K562 (cell line): ENCODE results near the gene RAB43. TPM values are rescaled to one million over a fixed set of nuclear protein-coding genes. Genes with fewer than 3 reads are reported as not detected.

Source experiments
- ATAC-seq: fragments of 200-7000 bp; cut with Tn5 transposase; 3 replicates; pipeline ENCODE4 v1.9.1; 2020; ENCODE audit warnings: moderate library complexity
- BruUV-seq: library from RNA; stranded (reverse); fragments of 400-500 nt; replicated peaks from 2 replicates; lab custom pipeline; 2021; lab: Mats Ljungman, UMichigan
- CTCF ChIA-PET: fragments of 300-600 bp; formaldehyde crosslinking; extraction: SDS; loops from one replicate; lab custom pipeline; 2021; ENCODE audit warnings: low intra/inter-chr PET ratio; lab: Yijun Ruan, JAX
- POLR2A ChIA-PET: fragments of 300-600, 350-650 bp; sonication (Branson Sonifier 250); formaldehyde crosslinking; extraction: SDS; loops from one replicate; lab custom pipeline; 2021; ENCODE audit warnings: antibody characterized with exemption, inconsistent platforms; lab: Yijun Ruan, JAX
- DNase-seq, 4 experiments: peaks; one replicate each; pipeline versions ENCODE4 v3.0.0 to v3.0.0-alpha.2; 2011 to 2018; ENCODE audit warnings: low spot score in 3 of 4, mixed read lengths in 3 of 4; ENCODE audit errors: extremely low read depth in 1 of 4
- FAIRE-seq: peaks from 2 replicates; lab custom pipeline; 2011; peaks lifted over from hg19 to GRCh38; lab: Jason Lieb, UNC
- H2AFZ ChIP-seq: 2 replicates; pipeline ENCODE4 v1.6.0; 2011; ENCODE audit warnings: low read depth, low read length, control low read depth, inconsistent platforms
- H3K27ac ChIP-seq: fragments of 200-600 bp; 3 replicates; pipeline ENCODE4 v1.8.0; 2011; ENCODE audit warnings: low read depth, mild to moderate bottlenecking, control low read depth, inconsistent platforms, low read length, moderate library complexity, mixed read lengths; ENCODE audit errors: extremely low read depth
- H3K27me3 ChIP-seq, 2 experiments: fragments of 300-600 bp in 1 of 2; 2 replicates in 1 of 2; 3 replicates in 1 of 2; pipeline versions ENCODE4 v1.6.0 to v1.8.0; 2011; ENCODE audit warnings: inconsistent platforms in 2 of 2, low read length in 2 of 2, mild to moderate bottlenecking in 1 of 2, mixed read lengths in 1 of 2, moderate library complexity in 1 of 2; ENCODE audit not compliant: control insufficient read depth in 2 of 2, insufficient read depth in 2 of 2
- H3K36me3 ChIP-seq: fragments of 300-600 bp; 3 replicates; pipeline ENCODE4 v1.8.0; 2011; ENCODE audit warnings: mild to moderate bottlenecking, low read length, inconsistent platforms; ENCODE audit not compliant: control insufficient read depth, insufficient read depth
- H3K4me1 ChIP-seq, 2 experiments: fragments of 200-600 bp in 1 of 2; replicated peaks in 1 of 2; 2 replicates in 1 of 2; 3 replicates in 1 of 2; pipeline versions ENCODE4 v1.5.1 to v1.8.0; 2011; ENCODE audit warnings: inconsistent platforms in 2 of 2, low read length in 2 of 2, mild to moderate bottlenecking in 1 of 2, mixed read lengths in 1 of 2, moderate library complexity in 1 of 2; ENCODE audit not compliant: control insufficient read depth in 2 of 2, insufficient read depth in 2 of 2
- H3K4me2 ChIP-seq: 2 replicates; pipeline ENCODE4 v1.6.1; 2011; ENCODE audit warnings: low read length, control low read depth, inconsistent platforms, mixed read lengths; ENCODE audit not compliant: insufficient read depth
- H3K4me3 ChIP-seq: fragments of 200-600 bp; sonication (generic), shearing (Covaris generic); 2 replicates; pipeline ENCODE4 v1.5.1; 2016; ENCODE audit warnings: control low read depth, inconsistent platforms
- H3K79me2 ChIP-seq: fragments of 200-600 bp; 3 replicates; pipeline ENCODE4 v1.8.0; 2011; ENCODE audit warnings: low read length, inconsistent platforms; ENCODE audit not compliant: control insufficient read depth, insufficient read depth
- H3K9ac ChIP-seq, 2 experiments: 2 replicates each; pipeline versions ENCODE4 v1.6.0 to v1.6.1; 2011; ENCODE audit warnings: low read depth in 2 of 2, low read length in 2 of 2, control low read depth in 1 of 2, inconsistent platforms in 1 of 2, mild to moderate bottlenecking in 1 of 2, mixed read lengths in 1 of 2; ENCODE audit not compliant: insufficient read depth in 1 of 2
- H3K9me1 ChIP-seq: one replicate; pipeline ENCODE4 v1.6.0; 2011; ENCODE audit warnings: inconsistent platforms, mild to moderate bottlenecking, low read length, moderate library complexity; ENCODE audit not compliant: control insufficient read depth, insufficient read depth
- H3K9me3 ChIP-seq: replicated peaks from 2 replicates; pipeline ENCODE4 v1.5.1; 2011; ENCODE audit warnings: low read depth, low read length, inconsistent platforms; ENCODE audit not compliant: control insufficient read depth, insufficient read depth
- H4K20me1 ChIP-seq: replicated peaks from 2 replicates; pipeline ENCODE4 v1.6.1; 2011; ENCODE audit warnings: low read length, inconsistent platforms, mixed read lengths; ENCODE audit not compliant: control insufficient read depth, insufficient read depth
- ARNT ChIP-seq, 2 experiments: fragments of 450-650 bp; IDR thresholded peaks; 2 replicates each; pipeline ENCODE4 v1.6.1; 2016; ENCODE audit warnings: mild to moderate bottlenecking in 1 of 2
- BCOR ChIP-seq: fragments of 450-650 bp; IDR thresholded peaks from 2 replicates; pipeline ENCODE4 v1.6.1; 2016
- BRF1 ChIP-seq: IDR thresholded peaks from 3 replicates; pipeline ENCODE4 v1.6.1; 2011; ENCODE audit warnings: borderline replicate concordance, mild to moderate bottlenecking; ENCODE audit not compliant: insufficient read length; ENCODE audit errors: extremely low read depth
- FUS ChIP-seq: fragments of 200-400 bp; formaldehyde crosslinking; optimal IDR thresholded peaks from 2 replicates; pipeline ENCODE3; 2017; ENCODE audit warnings: low read depth, low read length
- GABPB2 ChIP-seq: fragments of 250-450 bp; sonication (Bioruptor Pico); conservative IDR thresholded peaks from 2 replicates; pipeline ENCODE4 v1.5.1; 2021; ENCODE audit warnings: mild to moderate bottlenecking
- HNRNPK ChIP-seq: fragments of 200-400 bp; formaldehyde crosslinking; IDR thresholded peaks from one replicate; pipeline ENCODE4 v1.6.1; 2018; ENCODE audit warnings: mild to moderate bottlenecking, low read depth, low read length; ENCODE audit not compliant: poor library complexity, severe bottlenecking
- KLF13 ChIP-seq: fragments of 450-650 bp; IDR thresholded peaks from 2 replicates; pipeline ENCODE4 v1.6.1; 2016; ENCODE audit warnings: missing genetic modification characterization, low read depth, mild to moderate bottlenecking, missing compliant biosample characterization, moderate library complexity, borderline replicate concordance
- SETDB1 ChIP-seq: IDR thresholded peaks from one replicate; pipeline ENCODE4 v1.6.1; 2012; ENCODE audit warnings: low read length, control low read depth, inconsistent platforms
- SNIP1 ChIP-seq: fragments of 450-650 bp; IDR thresholded peaks from 2 replicates; pipeline ENCODE4 v1.7.1; 2017; ENCODE audit warnings: low read depth, mild to moderate bottlenecking
- ZNF311 ChIP-seq: fragments of 250-450 bp; sonication (Bioruptor Pico); IDR thresholded peaks from 2 replicates; pipeline ENCODE4 v1.4.0; 2020; ENCODE audit warnings: mild to moderate bottlenecking, moderate library complexity
- ZNF444 ChIP-seq: fragments of 250-450 bp; sonication (Bioruptor Pico); IDR thresholded peaks from 2 replicates; pipeline ENCODE4 v1.4.0; 2020; ENCODE audit warnings: mild to moderate bottlenecking, moderate library complexity
- WGBS: fragments of 100-300 bp; shearing (Covaris generic); methylation state at CpG from one replicate; pipeline ENCODE4 v1.1.6; 2016; ENCODE audit warnings: low coverage, mixed read lengths; ENCODE audit not compliant: insufficient coverage; ENCODE audit errors: missing lambda C conversion rate; 5-methylcytosine and 5-hydroxymethylcytosine counted together
- in situ Hi-C: fragments of 300-500 bp; cut with MboI; formaldehyde crosslinking; loops from 4 replicates; pipeline ENCODE4 v1.15.0; 2018; ENCODE audit warnings: inconsistent platforms, mixed read lengths
- intact Hi-C: fragments of 100-400 bp; cut with micrococcal nuclease; formaldehyde crosslinking; loops from 2 replicates; pipeline ENCODE4 v1.14.2; 2022
- polyA plus RNA-seq, 8 experiments: library from polyadenylated mRNA; depleted of rRNA in 4 of 8; stranded (reverse) in 5 of 8; unstranded in 3 of 8; fragments of >200 nt; fragmentation: Nextera tagmentation in 2 of 8; fragmentation: Illumina TruSeq in 1 of 8; extraction: Ambion mirVana in 2 of 8; extraction: Trizol in 1 of 8; gene quantifications; 2 replicates each; pipeline versions ENCODE4 v1.2.1 to v1.2.3, GENCODE V29; 2011 to 2014; ENCODE audit warnings: inconsistent platforms in 1 of 8, missing spikeins in 1 of 8
- total RNA-seq, 7 experiments: library from RNA; depleted of rRNA in 6 of 7; stranded (reverse); fragments of >200 nt in 6 of 7; fragmentation: Illumina TruSeq in 2 of 7; extraction: Trizol in 2 of 7; gene quantifications; 2 replicates each; pipeline versions ENCODE4 v1.2.1 to v1.2.3, GENCODE V29; 2011 to 2021; ENCODE audit warnings: low replicate concordance in 1 of 7
- TF ChIP-seq, protein P1 (sequence below): sonication (generic); formaldehyde crosslinking; IDR thresholded peaks from 2 replicates; pipeline ENCODE4 v1.8.0; 2022; ENCODE audit warnings: missing genetic modification reagents, mild to moderate bottlenecking, borderline replicate concordance

The RAB43 gene
- total and polyA plus RNA-seq, 9 of the 15 experiments (the other 6 are each of a cell fraction or from before 2014, with no cell fraction given), result 0.04 to 6.8 (median 1.7) TPM; not detected in 2

DNA sequence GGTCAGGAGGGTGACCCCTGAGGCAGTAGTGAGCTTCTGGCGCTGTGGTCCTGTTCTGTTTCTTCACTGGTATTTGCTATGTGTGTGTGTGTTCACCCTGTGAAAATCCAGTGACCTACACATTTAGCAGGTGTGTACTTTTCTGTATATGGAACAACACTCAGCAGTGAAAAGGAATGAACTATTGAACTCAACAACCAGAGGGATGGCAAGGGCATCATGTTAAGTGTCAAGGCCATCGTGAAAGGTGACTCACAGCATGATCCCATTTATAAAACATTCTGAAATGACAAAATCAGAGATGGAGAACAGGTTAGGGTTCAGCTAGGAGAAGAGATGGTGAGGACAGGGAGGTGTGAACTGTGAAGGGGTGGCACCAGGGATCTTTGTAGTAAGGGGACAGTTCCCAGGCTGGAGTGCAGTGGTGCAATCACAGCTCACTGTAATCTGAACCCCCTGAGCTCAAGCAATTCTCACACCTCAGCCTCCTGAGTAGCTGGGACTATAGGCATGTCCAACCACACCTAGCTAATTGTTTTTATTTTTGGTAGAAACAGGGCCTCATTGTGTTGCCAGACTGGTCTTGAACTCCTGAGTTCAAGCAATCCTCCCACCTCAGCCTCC lies 10.0 kb upstream of the RAB43 start:
- in situ Hi-C loops, result no loop called here
- 72% methylated on average over 2 of the region's 2 CpGs for WGBS
- no peaks in the 10 kb centered on the region for H3K9me1 ChIP-seq
- H4K20me1 ChIP-seq, result no peaks in the 10 kb centered on the region
- TF ChIP-seq KLF13 (tag) (no peak), FUS (no peak), BRF1 (no peak), ARNT (IDR thresholded peaks at IDR 0.05) (no peak), SETDB1 (no peak), SNIP1 (no peak), ZNF444 (no peak), HNRNPK (no peak), BCOR (no peak), ZNF311 (no peak), GABPB2 (CRISPR knock-in tag) (no peak)
- TF ChIP-seq, protein P1, sequence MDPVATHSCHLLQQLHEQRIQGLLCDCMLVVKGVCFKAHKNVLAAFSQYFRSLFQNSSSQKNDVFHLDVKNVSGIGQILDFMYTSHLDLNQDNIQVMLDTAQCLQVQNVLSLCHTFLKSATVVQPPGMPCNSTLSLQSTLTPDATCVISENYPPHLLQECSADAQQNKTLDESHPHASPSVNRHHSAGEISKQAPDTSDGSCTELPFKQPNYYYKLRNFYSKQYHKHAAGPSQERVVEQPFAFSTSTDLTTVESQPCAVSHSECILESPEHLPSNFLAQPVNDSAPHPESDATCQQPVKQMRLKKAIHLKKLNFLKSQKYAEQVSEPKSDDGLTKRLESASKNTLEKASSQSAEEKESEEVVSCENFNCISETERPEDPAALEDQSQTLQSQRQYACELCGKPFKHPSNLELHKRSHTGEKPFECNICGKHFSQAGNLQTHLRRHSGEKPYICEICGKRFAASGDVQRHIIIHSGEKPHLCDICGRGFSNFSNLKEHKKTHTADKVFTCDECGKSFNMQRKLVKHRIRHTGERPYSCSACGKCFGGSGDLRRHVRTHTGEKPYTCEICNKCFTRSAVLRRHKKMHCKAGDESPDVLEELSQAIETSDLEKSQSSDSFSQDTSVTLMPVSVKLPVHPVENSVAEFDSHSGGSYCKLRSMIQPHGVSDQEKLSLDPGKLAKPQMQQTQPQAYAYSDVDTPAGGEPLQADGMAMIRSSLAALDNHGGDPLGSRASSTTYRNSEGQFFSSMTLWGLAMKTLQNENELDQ (CRISPR knock-in tag), result no peak
- TF ChIP-seq, all 486 proteins: peak for 0
- H3K27me3 ChIP-seq, result no peaks in the 10 kb centered on the region
- no peak overlapping the region for H3K27ac ChIP-seq
- POLR2A ChIA-PET, result interaction anchor here (0.5 to 1.5 kb wide), 4 partner anchors 8 to 860 kb away, joined by 3 to 5 read pairs (median 3); partner anchors contain the start of gene RAB43
- H2AFZ ChIP-seq, result no peak overlapping the region
- H3K9me3 ChIP-seq, result no peaks in the 10 kb centered on the region
- H3K4me1 ChIP-seq, result peaks cover 0 to 7% of the 10 kb centered on the region in 2 experiments; a peak in 2 of 5 replicates
- no peak overlapping the region for H3K4me3 ChIP-seq
- ATAC-seq (no peak), FAIRE-seq (no peak), DNase-seq (no peak)
- H3K9ac ChIP-seq, result no peak overlapping the region
- H3K36me3 ChIP-seq, result peaks cover 50% of the 10 kb centered on the region
- no peaks in the 10 kb centered on the region for H3K79me2 ChIP-seq
- BruUV-seq, result no TSS peak
- intact Hi-C loops, result no loop called here
- no peak overlapping the region for H3K4me2 ChIP-seq
- CTCF ChIA-PET, result no interaction called here
